ENCODE results near the gene MICAL3. TPM values are rescaled to one million over a fixed set of nuclear protein-coding genes. Genes with fewer than 3 reads are reported as not detected.

The MICAL3 gene
- polyA plus RNA-seq, 4 donors: 3.2 to 31.4 (median 10.0) TPM

GRCh38 chr22:17927062-17927461 is 97.3 kb downstream of the MICAL3 start:
- H3K36me3 ChIP-seq (ENCODE audit: control insufficient read depth in 3 of 3, insufficient read depth in 2 of 3, low read depth in 1 of 3, low read length in 3 of 3): no peaks in the 10 kb centered on the region
- no peak for FAIRE-seq

DNA sequence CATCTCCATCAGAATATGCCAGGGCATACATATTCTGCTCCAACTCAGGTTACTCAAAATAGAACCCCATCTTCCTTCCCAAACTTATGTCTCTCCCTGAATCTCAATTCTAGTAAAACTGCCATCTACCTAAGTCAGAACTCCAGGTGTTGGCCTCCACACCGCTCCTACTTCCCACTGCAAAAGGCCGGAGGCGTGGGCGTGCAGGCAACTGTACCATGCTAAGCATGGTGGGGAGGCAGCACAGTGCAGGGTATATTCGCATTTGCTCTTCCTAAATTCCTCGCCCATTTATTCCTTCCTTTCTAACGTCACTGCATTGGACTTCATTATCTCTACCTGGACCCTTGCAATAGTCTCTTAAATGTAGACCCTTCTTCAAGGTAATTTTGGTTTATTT is 97.8 kb downstream of the MICAL3 start:
- H3K36me3 ChIP-seq (ENCODE audit: control insufficient read depth in 3 of 3, insufficient read depth in 2 of 3, low read depth in 1 of 3, low read length in 3 of 3): no peaks in the 10 kb centered on the region
- WGBS, 3 donors: 93 to 94% (median 93%) methylated on average over 7 of the region's 7 CpGs
- FAIRE-seq (no peak), DNase-seq (no peak)
- peaks cover 0 to 11% (median 8%) of the 10 kb centered on the region in 3 donors for H3K4me1 ChIP-seq (ENCODE audit: control insufficient read depth in 3 of 3, insufficient read depth in 2 of 3, low read depth in 1 of 3, low read length in 2 of 3)
- H3K27me3 ChIP-seq (ENCODE audit: control insufficient read depth in 3 of 3, insufficient read depth in 3 of 3, low read length in 3 of 3): no peaks in the 10 kb centered on the region
- no peak overlapping the region for H3K4me3 ChIP-seq (ENCODE audit: low read depth in 1 of 3, low read length in 3 of 3)
- no peak overlapping the region for H3K27ac ChIP-seq (ENCODE audit: low read depth in 1 of 3, low read length in 2 of 3)
- no peaks in the 10 kb centered on the region for H3K9me3 ChIP-seq (ENCODE audit: control insufficient read depth in 2 of 2, insufficient read depth in 1 of 2, low read depth in 1 of 2, low read length in 1 of 2)

More at GRCh38 chr22:17927062-17927461, 97.3 kb downstream of the MICAL3 start:
- H3K4me1 ChIP-seq (ENCODE audit: control insufficient read depth in 3 of 3, insufficient read depth in 2 of 3, low read depth in 1 of 3, low read length in 2 of 3): peaks cover 0 to 8% (median 7%) of the 10 kb centered on the region in 3 donors
- no peaks in the 10 kb centered on the region for H3K27me3 ChIP-seq (ENCODE audit: control insufficient read depth in 3 of 3, insufficient read depth in 3 of 3, low read length in 3 of 3)
- no peak overlapping the region for H3K27ac ChIP-seq (ENCODE audit: low read depth in 1 of 3, low read length in 2 of 3)
- peak in 1 of 2 donors; percentile 26 for DNase-seq
- H3K4me3 ChIP-seq (ENCODE audit: low read depth in 1 of 3, low read length in 3 of 3): no peak overlapping the region
- no peaks in the 10 kb centered on the region for H3K9me3 ChIP-seq (ENCODE audit: control insufficient read depth in 2 of 2, insufficient read depth in 1 of 2, low read depth in 1 of 2, low read length in 1 of 2)

GRCh38 chr22:17925431-17925841 is 98.9 kb downstream of the MICAL3 start:
- WGBS, 3 donors: 69 to 83% (median 74%) methylated on average over 7 of the region's 7 CpGs
- Histone ChIP-seq H3K4me3 (ENCODE audit: low read depth in 1 of 3, low read length in 3 of 3) (no peak overlapping the region), H3K27ac (ENCODE audit: low read depth in 1 of 3, low read length in 2 of 3) (no peak overlapping the region), H3K27me3 (ENCODE audit: control insufficient read depth in 3 of 3, insufficient read depth in 3 of 3, low read length in 3 of 3) (no peaks in the 10 kb centered on the region), H3K4me1 (ENCODE audit: control insufficient read depth in 3 of 3, insufficient read depth in 2 of 3, low read depth in 1 of 3, low read length in 2 of 3) (peaks cover 0 to 19% (median 8%) of the 10 kb centered on the region in 3 donors), H3K9me3 (ENCODE audit: control insufficient read depth in 2 of 2, insufficient read depth in 1 of 2, low read depth in 1 of 2, low read length in 1 of 2) (no peaks in the 10 kb centered on the region), H3K36me3 (ENCODE audit: control insufficient read depth in 3 of 3, insufficient read depth in 2 of 3, low read depth in 1 of 3, low read length in 3 of 3) (no peaks in the 10 kb centered on the region)
- DNase-seq (no peak), FAIRE-seq (no peak)

DNA sequence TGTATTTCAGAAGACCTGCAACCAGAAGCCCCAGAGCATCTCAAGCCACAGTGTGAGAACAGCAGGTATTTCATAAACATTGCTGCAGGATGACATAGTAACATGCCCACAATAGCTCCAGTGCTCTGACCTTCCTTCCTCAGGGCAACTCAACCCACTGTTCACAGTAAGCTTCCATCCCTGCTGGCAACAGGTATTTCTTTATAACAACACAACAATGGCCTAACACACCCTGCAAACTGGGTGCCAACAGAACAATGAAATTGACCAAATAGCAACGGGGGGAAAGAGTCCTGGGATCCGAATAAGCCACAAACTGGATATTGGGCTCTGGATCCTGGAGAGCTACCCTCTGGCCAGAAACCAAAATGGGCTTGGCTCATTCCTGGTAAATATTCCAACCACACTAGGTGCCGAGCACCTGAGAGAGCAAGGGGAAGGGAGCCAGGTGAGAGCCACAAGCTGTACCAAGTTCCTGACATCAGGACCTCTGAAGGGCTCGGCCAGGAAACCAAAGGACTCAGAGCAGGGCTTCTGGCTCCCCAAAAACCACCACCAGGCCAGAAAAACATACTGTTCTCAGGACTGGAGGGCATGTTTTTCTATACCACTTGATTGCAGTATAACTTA is 99.5 kb downstream of the MICAL3 start:
- FAIRE-seq (no peak), DNase-seq (no peak)
- Histone ChIP-seq H3K36me3 (ENCODE audit: control insufficient read depth in 3 of 3, insufficient read depth in 2 of 3, low read depth in 1 of 3, low read length in 3 of 3) (no peaks in the 10 kb centered on the region), H3K27ac (ENCODE audit: low read depth in 1 of 3, low read length in 2 of 3) (no peak overlapping the region), H3K4me3 (ENCODE audit: low read depth in 1 of 3, low read length in 3 of 3) (no peak overlapping the region), H3K9me3 (ENCODE audit: control insufficient read depth in 2 of 2, insufficient read depth in 1 of 2, low read depth in 1 of 2, low read length in 1 of 2) (no peaks in the 10 kb centered on the region), H3K4me1 (ENCODE audit: control insufficient read depth in 3 of 3, insufficient read depth in 2 of 3, low read depth in 1 of 3, low read length in 2 of 3) (peaks cover 0 to 25% (median 13%) of the 10 kb centered on the region in 3 donors), H3K27me3 (ENCODE audit: control insufficient read depth in 3 of 3, insufficient read depth in 3 of 3, low read length in 3 of 3) (no peaks in the 10 kb centered on the region)
- WGBS, 3 donors: 74 to 78% (median 75%) methylated on average over 4 of the region's 4 CpGs

GRCh38 chr22:17924076-17924475 is 100.3 kb downstream of the MICAL3 start:
- Histone ChIP-seq H3K36me3 (ENCODE audit: control insufficient read depth in 3 of 3, insufficient read depth in 2 of 3, low read depth in 1 of 3, low read length in 3 of 3) (peaks cover 0 to 6% (median 0%) of the 10 kb centered on the region in 3 donors), H3K4me3 (ENCODE audit: low read depth in 1 of 3, low read length in 3 of 3) (no peak overlapping the region), H3K27me3 (ENCODE audit: control insufficient read depth in 3 of 3, insufficient read depth in 3 of 3, low read length in 3 of 3) (no peaks in the 10 kb centered on the region), H3K4me1 (ENCODE audit: control insufficient read depth in 3 of 3, insufficient read depth in 2 of 3, low read depth in 1 of 3, low read length in 2 of 3) (peaks cover 0 to 31% (median 13%) of the 10 kb centered on the region in 3 donors), H3K27ac (ENCODE audit: low read depth in 1 of 3, low read length in 2 of 3) (no peak overlapping the region), H3K9me3 (ENCODE audit: control insufficient read depth in 2 of 2, insufficient read depth in 1 of 2, low read depth in 1 of 2, low read length in 1 of 2) (no peaks in the 10 kb centered on the region)
- no peak for DNase-seq
- FAIRE-seq: no peak
- WGBS, 3 donors: 91 to 92% (median 92%) methylated on average over 7 of the region's 7 CpGs

- no peak for FAIRE-seq
- Histone ChIP-seq H3K27ac (ENCODE audit: low read depth in 1 of 3, low read length in 2 of 3) (no peak overlapping the region), H3K36me3 (ENCODE audit: control insufficient read depth in 3 of 3, insufficient read depth in 2 of 3, low read depth in 1 of 3, low read length in 3 of 3) (peaks cover 0 to 8% (median 0%) of the 10 kb centered on the region in 3 donors), H3K9me3 (ENCODE audit: control insufficient read depth in 2 of 2, insufficient read depth in 1 of 2, low read depth in 1 of 2, low read length in 1 of 2) (no peaks in the 10 kb centered on the region), H3K27me3 (ENCODE audit: control insufficient read depth in 3 of 3, insufficient read depth in 3 of 3, low read length in 3 of 3) (no peaks in the 10 kb centered on the region), H3K4me1 (ENCODE audit: control insufficient read depth in 3 of 3, insufficient read depth in 2 of 3, low read depth in 1 of 3, low read length in 2 of 3) (peaks cover 0 to 31% (median 13%) of the 10 kb centered on the region in 3 donors), H3K4me3 (ENCODE audit: low read depth in 1 of 3, low read length in 3 of 3) (no peak overlapping the region)
- WGBS, 3 donors: 40 to 70% (median 49%) methylated on average over 2 of the region's 2 CpGs
- no peak for DNase-seq
Observed at GRCh38 chr22:17922925-17923903, 101.1 kb downstream of the MICAL3 start.

DNA sequence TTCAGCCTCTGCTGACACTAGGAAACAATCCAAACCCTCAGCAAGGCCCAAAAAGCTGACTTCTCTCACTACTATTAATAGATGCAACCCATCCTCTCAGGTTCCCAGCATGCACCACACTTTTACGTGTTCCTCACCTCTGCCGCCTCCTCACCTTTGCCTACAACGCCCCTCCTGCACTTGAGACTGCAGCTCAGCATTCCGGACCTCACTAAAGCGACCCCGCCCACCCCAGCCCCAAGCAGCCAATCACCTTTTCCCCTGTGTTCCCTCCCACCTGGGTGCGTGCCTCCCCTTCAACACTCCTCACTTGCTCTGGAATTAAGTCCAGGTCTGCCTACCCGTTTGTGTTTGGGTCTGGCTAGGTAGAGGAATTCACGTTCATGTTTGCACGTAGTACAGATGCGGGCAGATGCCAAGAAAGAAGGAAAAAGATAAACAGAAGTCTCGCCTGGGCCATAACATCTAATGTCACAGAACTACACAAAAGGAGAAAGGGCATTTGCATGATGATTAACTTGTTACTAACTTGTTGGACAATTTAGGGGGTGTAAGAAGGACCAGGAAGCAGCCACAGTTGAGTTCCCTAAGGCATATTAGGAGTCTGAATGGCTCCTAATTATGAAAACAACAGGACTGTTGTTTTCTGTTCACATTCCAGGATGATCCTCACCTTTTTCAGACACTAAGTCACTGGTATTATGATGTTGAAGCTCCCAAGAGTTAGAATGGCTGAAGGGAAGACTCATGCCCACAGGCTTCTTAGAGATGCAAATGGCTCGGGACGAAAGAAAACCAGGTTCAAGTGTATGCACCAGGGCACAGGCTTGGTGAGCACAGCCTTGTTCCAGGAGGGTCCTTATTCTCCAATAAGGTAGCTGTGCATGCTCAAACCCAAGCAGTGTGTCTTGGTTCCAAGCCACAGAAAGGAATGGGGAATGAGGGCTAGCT is 102.2 kb downstream of the MICAL3 start:
- Histone ChIP-seq H3K4me3 (ENCODE audit: low read depth in 1 of 3, low read length in 3 of 3) (no peak overlapping the region), H3K9me3 (ENCODE audit: control insufficient read depth in 2 of 2, insufficient read depth in 1 of 2, low read depth in 1 of 2, low read length in 1 of 2) (no peaks in the 10 kb centered on the region), H3K27ac (ENCODE audit: low read depth in 1 of 3, low read length in 2 of 3) (peak overlapping the region in 1 of 3 donors; percentile 34), H3K4me1 (ENCODE audit: control insufficient read depth in 3 of 3, insufficient read depth in 2 of 3, low read depth in 1 of 3, low read length in 2 of 3) (peaks cover 0 to 40% (median 19%) of the 10 kb centered on the region in 3 donors), H3K27me3 (ENCODE audit: control insufficient read depth in 3 of 3, insufficient read depth in 3 of 3, low read length in 3 of 3) (no peaks in the 10 kb centered on the region), H3K36me3 (ENCODE audit: control insufficient read depth in 3 of 3, insufficient read depth in 2 of 3, low read depth in 1 of 3, low read length in 3 of 3) (peaks cover 0 to 8% (median 0%) of the 10 kb centered on the region in 3 donors)
- 49 to 67% (median 62%) methylated on average over 14 of the region's 14 CpGs for WGBS, 3 donors
- FAIRE-seq (no peak), DNase-seq (peak; percentile 46 to 90)
